ENCODE data around the gene RBM28.

RBM28 gene

GRCh38 chr7:128343554-128344430 lies at the start of gene RBM28:
Gene RBM28, minus strand, starts transcription at chr7:128343908. Its CDS starts 115 bp downstream, at chr7:128343793.
- peak; percentile 60 to 72 (median 68) for DNase-seq (ENCODE audit: low read depth in 4 of 4, low spot score in 1 of 4)

GRCh38 chr7:128392446-128393327 lies 49.0 kb upstream of the RBM28 start:
- DNase-seq (ENCODE audit: low read depth in 4 of 4, low spot score in 1 of 4): no peak

- DNase-seq (ENCODE audit: low read depth in 4 of 4, low spot score in 1 of 4): no peak
Observed at GRCh38 chr7:128391805-128392204, 48.1 kb upstream of the RBM28 start.

- no peak for DNase-seq (ENCODE audit: low read depth in 4 of 4, low spot score in 1 of 4)
Observed at GRCh38 chr7:128390871-128391565, 47.3 kb upstream of the RBM28 start.

GRCh38 chr7:128389618-128390329 lies 46.1 kb upstream of the RBM28 start:
- no peak for DNase-seq (ENCODE audit: low read depth in 4 of 4, low spot score in 1 of 4)

- DNase-seq (ENCODE audit: low read depth in 4 of 4, low spot score in 1 of 4): no peak
Observed at GRCh38 chr7:128389085-128389617, 45.4 kb upstream of the RBM28 start.

- no peak for DNase-seq (ENCODE audit: low read depth in 4 of 4, low spot score in 1 of 4)
Observed at GRCh38 chr7:128388145-128388485, 44.4 kb upstream of the RBM28 start.

GRCh38 chr7:128387216-128388144 lies 43.8 kb upstream of the RBM28 start:
- DNase-seq (ENCODE audit: low read depth in 4 of 4, low spot score in 1 of 4): peak; percentile 30 to 58 (median 52)

GRCh38 chr7:128385988-128386925 lies 42.5 kb upstream of the RBM28 start:
- no peak for DNase-seq (ENCODE audit: low read depth in 4 of 4, low spot score in 1 of 4)

GRCh38 chr7:128384726-128385125 lies 41.0 kb upstream of the RBM28 start:
- no peak for DNase-seq (ENCODE audit: low read depth in 4 of 4, low spot score in 1 of 4)

- DNase-seq (ENCODE audit: low read depth in 4 of 4, low spot score in 1 of 4): no peak
Observed at GRCh38 chr7:128383776-128384175, 40.1 kb upstream of the RBM28 start.

- no peak for DNase-seq (ENCODE audit: low read depth in 4 of 4, low spot score in 1 of 4)
Observed at GRCh38 chr7:128381161-128381821, 37.6 kb upstream of the RBM28 start.

- no peak for DNase-seq (ENCODE audit: low read depth in 4 of 4, low spot score in 1 of 4)
Observed at GRCh38 chr7:128380483-128381106, 36.9 kb upstream of the RBM28 start.

- DNase-seq (ENCODE audit: low read depth in 4 of 4, low spot score in 1 of 4): no peak
Observed at GRCh38 chr7:128379900-128380479, 36.3 kb upstream of the RBM28 start.

GRCh38 chr7:128378637-128379036 lies 34.9 kb upstream of the RBM28 start:
- no peak for DNase-seq (ENCODE audit: low read depth in 4 of 4, low spot score in 1 of 4)

GRCh38 chr7:128376077-128376476 lies 32.4 kb upstream of the RBM28 start:
- no peak for DNase-seq (ENCODE audit: low read depth in 4 of 4, low spot score in 1 of 4)

- no peak for DNase-seq (ENCODE audit: low read depth in 4 of 4, low spot score in 1 of 4)
Observed at GRCh38 chr7:128374041-128374440, 30.3 kb upstream of the RBM28 start.
